ENCODE results near the gene CHAC1.

CHAC1 gene

GRCh38 chr15:40928821-40929659, 24.2 kb upstream of the CHAC1 start, which contains the start of gene DLL4:
DLL4 (plus strand) TSS chr15:40929340; CDS start chr15:40929669, 329 bp downstream.
- no peaks in the 10 kb centered on the region for H3K36me3 ChIP-seq (ENCODE audit: insufficient read depth, low read length)
- no peaks in the 10 kb centered on the region for H3K9me3 ChIP-seq (ENCODE audit: insufficient read depth, low read depth, low read length)
- H3K27me3 ChIP-seq (ENCODE audit: insufficient read depth, low read length, poor library complexity, severe bottlenecking): peaks cover 16% of the 10 kb centered on the region
- TF ChIP-seq CTCF (conservative IDR thresholded peaks at IDR 0.05; ENCODE audit: low read length) (no peak), EZH2phosphoT487 (IDR thresholded peaks at IDR 0.05; ENCODE audit: borderline replicate concordance) (no peak)
- no peaks in the 10 kb centered on the region for H4K20me1 ChIP-seq (ENCODE audit: insufficient read depth, low read length, poor library complexity, severe bottlenecking)
- H3K4me2 ChIP-seq (ENCODE audit: low read depth, low read length, poor library complexity, severe bottlenecking): peak within 1 kb of the TSS; percentile 92
- peak within 1 kb of the TSS; percentile 74 for H3K4me3 ChIP-seq (ENCODE audit: low read length, poor library complexity, severe bottlenecking)
- no peaks in the 10 kb centered on the region for H3K9me2 ChIP-seq (replicated peaks; ENCODE audit: low read depth, low read length)
- no peaks in the 10 kb centered on the region for H3F3A ChIP-seq (ENCODE audit: low read depth)
- peaks cover 44% of the 10 kb centered on the region for H3K4me1 ChIP-seq (ENCODE audit: insufficient read depth, low read length, poor library complexity, severe bottlenecking)
- H3K9ac ChIP-seq (ENCODE audit: low read depth, low read length, poor library complexity, severe bottlenecking): no peak within 1 kb of the TSS
- H2AFZ ChIP-seq (ENCODE audit: low read length): peak within 1 kb of the TSS; percentile 79; the same call in 1 of the 2 replicates
- no peaks in the 10 kb centered on the region for H3K79me2 ChIP-seq (ENCODE audit: insufficient read depth, low read length)

- H3K4me2 ChIP-seq (ENCODE audit: low read depth, low read length, poor library complexity, severe bottlenecking): no peak overlapping the region
- H4K20me1 ChIP-seq (ENCODE audit: insufficient read depth, low read length, poor library complexity, severe bottlenecking): no peaks in the 10 kb centered on the region
- H3K27me3 ChIP-seq (ENCODE audit: insufficient read depth, low read length, poor library complexity, severe bottlenecking): peaks cover 16% of the 10 kb centered on the region
- H2AFZ ChIP-seq (ENCODE audit: low read length): no peak overlapping the region
- H3K79me2 ChIP-seq (ENCODE audit: insufficient read depth, low read length): no peaks in the 10 kb centered on the region
- no peaks in the 10 kb centered on the region for H3K9me2 ChIP-seq (replicated peaks; ENCODE audit: low read depth, low read length)
- peaks cover 44% of the 10 kb centered on the region for H3K4me1 ChIP-seq (ENCODE audit: insufficient read depth, low read length, poor library complexity, severe bottlenecking)
- TF ChIP-seq CTCF (conservative IDR thresholded peaks at IDR 0.05; ENCODE audit: low read length) (no peak), EZH2phosphoT487 (IDR thresholded peaks at IDR 0.05; ENCODE audit: borderline replicate concordance) (no peak)
- H3K9me3 ChIP-seq (ENCODE audit: insufficient read depth, low read depth, low read length): no peaks in the 10 kb centered on the region
- no peaks in the 10 kb centered on the region for H3K36me3 ChIP-seq (ENCODE audit: insufficient read depth, low read length)
- H3K9ac ChIP-seq (ENCODE audit: low read depth, low read length, poor library complexity, severe bottlenecking): no peak overlapping the region
- H3K4me3 ChIP-seq (ENCODE audit: low read length, poor library complexity, severe bottlenecking): no peak overlapping the region
- H3F3A ChIP-seq (ENCODE audit: low read depth): no peaks in the 10 kb centered on the region
Measured at GRCh38 chr15:40929660-40930429, 23.4 kb upstream of the CHAC1 start.

- Histone ChIP-seq H3K36me3 (ENCODE audit: insufficient read depth, low read length) (no peaks in the 10 kb centered on the region), H3F3A (ENCODE audit: low read depth) (no peaks in the 10 kb centered on the region), H3K4me3 (ENCODE audit: low read length, poor library complexity, severe bottlenecking) (no peak overlapping the region), H2AFZ (ENCODE audit: low read length) (no peak overlapping the region), H3K4me1 (ENCODE audit: insufficient read depth, low read length, poor library complexity, severe bottlenecking) (peaks cover 43% of the 10 kb centered on the region), H3K9ac (ENCODE audit: low read depth, low read length, poor library complexity, severe bottlenecking) (no peak overlapping the region), H3K27me3 (ENCODE audit: insufficient read depth, low read length, poor library complexity, severe bottlenecking) (peaks cover 16% of the 10 kb centered on the region), H3K4me2 (ENCODE audit: low read depth, low read length, poor library complexity, severe bottlenecking) (no peak overlapping the region), H3K9me2 (replicated peaks; ENCODE audit: low read depth, low read length) (no peaks in the 10 kb centered on the region), H4K20me1 (ENCODE audit: insufficient read depth, low read length, poor library complexity, severe bottlenecking) (no peaks in the 10 kb centered on the region), H3K79me2 (ENCODE audit: insufficient read depth, low read length) (no peaks in the 10 kb centered on the region), H3K9me3 (ENCODE audit: insufficient read depth, low read depth, low read length) (no peaks in the 10 kb centered on the region)
- TF ChIP-seq EZH2phosphoT487 (IDR thresholded peaks at IDR 0.05; ENCODE audit: borderline replicate concordance): no peak
- TF ChIP-seq CTCF (conservative IDR thresholded peaks at IDR 0.05; ENCODE audit: low read length): peak; percentile 39; the same call in 1 of the 2 replicates
Measured at GRCh38 chr15:40930430-40931299, 22.6 kb upstream of the CHAC1 start.
